ENCODE measurements around the gene NR1H3.

The NR1H3 gene

GRCh38 chr11:47285969-47286770, 28.4 kb downstream of the NR1H3 start:
- no peak overlapping the region for H3K27ac ChIP-seq (ENCODE audit: low read length)
- no peaks in the 10 kb centered on the region for H3K9me3 ChIP-seq (ENCODE audit: control insufficient read depth, low read depth, low read length)
- peaks cover 80% of the 10 kb centered on the region for H3K36me3 ChIP-seq (ENCODE audit: control insufficient read depth, low read depth, low read length)
- no peaks in the 10 kb centered on the region for H3K4me1 ChIP-seq (ENCODE audit: control insufficient read depth, low read depth, low read length)
- H3K4me3 ChIP-seq (ENCODE audit: low read length), result no peak overlapping the region
- H3K9ac ChIP-seq (ENCODE audit: low read length), result no peak overlapping the region
- H3K27me3 ChIP-seq (ENCODE audit: control insufficient read depth, insufficient read depth, low read length), result no peaks in the 10 kb centered on the region

- no peak overlapping the region for H3K27ac ChIP-seq (ENCODE audit: low read length)
- peaks cover 80% of the 10 kb centered on the region for H3K36me3 ChIP-seq (ENCODE audit: control insufficient read depth, low read depth, low read length)
- no peak overlapping the region for H3K9ac ChIP-seq (ENCODE audit: low read length)
- H3K27me3 ChIP-seq (ENCODE audit: control insufficient read depth, insufficient read depth, low read length), result no peaks in the 10 kb centered on the region
- H3K9me3 ChIP-seq (ENCODE audit: control insufficient read depth, low read depth, low read length), result no peaks in the 10 kb centered on the region
- no peaks in the 10 kb centered on the region for H3K4me1 ChIP-seq (ENCODE audit: control insufficient read depth, low read depth, low read length)
- no peak overlapping the region for H3K4me3 ChIP-seq (ENCODE audit: low read length)
Measured at GRCh38 chr11:47288066-47288465, 30.3 kb downstream of the NR1H3 start.

- no peak overlapping the region for H3K4me3 ChIP-seq (ENCODE audit: low read length)
- H3K36me3 ChIP-seq (ENCODE audit: control insufficient read depth, low read depth, low read length), result peaks cover 68% of the 10 kb centered on the region
- no peaks in the 10 kb centered on the region for H3K4me1 ChIP-seq (ENCODE audit: control insufficient read depth, low read depth, low read length)
- H3K27ac ChIP-seq (ENCODE audit: low read length), result no peak overlapping the region
- H3K9ac ChIP-seq (ENCODE audit: low read length), result no peak overlapping the region
- no peaks in the 10 kb centered on the region for H3K9me3 ChIP-seq (ENCODE audit: control insufficient read depth, low read depth, low read length)
- H3K27me3 ChIP-seq (ENCODE audit: control insufficient read depth, insufficient read depth, low read length), result no peaks in the 10 kb centered on the region
Measured at GRCh38 chr11:47289856-47290255, 32.1 kb downstream of the NR1H3 start.

GRCh38 chr11:47295385-47295784, 37.6 kb downstream of the NR1H3 start:
- Histone ChIP-seq H3K9ac (ENCODE audit: low read length) (no peak overlapping the region), H3K9me3 (ENCODE audit: control insufficient read depth, low read depth, low read length) (no peaks in the 10 kb centered on the region), H3K4me3 (ENCODE audit: low read length) (no peak overlapping the region), H3K36me3 (ENCODE audit: control insufficient read depth, low read depth, low read length) (peaks cover 61% of the 10 kb centered on the region), H3K27ac (ENCODE audit: low read length) (no peak overlapping the region), H3K4me1 (ENCODE audit: control insufficient read depth, low read depth, low read length) (no peaks in the 10 kb centered on the region), H3K27me3 (ENCODE audit: control insufficient read depth, insufficient read depth, low read length) (no peaks in the 10 kb centered on the region)

- no peaks in the 10 kb centered on the region for H3K9me3 ChIP-seq (ENCODE audit: control insufficient read depth, low read depth, low read length)
- H3K9ac ChIP-seq (ENCODE audit: low read length), result no peak overlapping the region
- no peak overlapping the region for H3K27ac ChIP-seq (ENCODE audit: low read length)
- H3K27me3 ChIP-seq (ENCODE audit: control insufficient read depth, insufficient read depth, low read length), result no peaks in the 10 kb centered on the region
- peaks cover 57% of the 10 kb centered on the region for H3K36me3 ChIP-seq (ENCODE audit: control insufficient read depth, low read depth, low read length)
- no peak overlapping the region for H3K4me3 ChIP-seq (ENCODE audit: low read length)
- no peaks in the 10 kb centered on the region for H3K4me1 ChIP-seq (ENCODE audit: control insufficient read depth, low read depth, low read length)
Measured at GRCh38 chr11:47296045-47296444, 38.2 kb downstream of the NR1H3 start.

- Histone ChIP-seq H3K36me3 (ENCODE audit: control insufficient read depth, low read depth, low read length) (peaks cover 48% of the 10 kb centered on the region), H3K9me3 (ENCODE audit: control insufficient read depth, low read depth, low read length) (no peaks in the 10 kb centered on the region), H3K27me3 (ENCODE audit: control insufficient read depth, insufficient read depth, low read length) (no peaks in the 10 kb centered on the region), H3K27ac (ENCODE audit: low read length) (no peak overlapping the region), H3K4me1 (ENCODE audit: control insufficient read depth, low read depth, low read length) (no peaks in the 10 kb centered on the region), H3K4me3 (ENCODE audit: low read length) (no peak overlapping the region), H3K9ac (ENCODE audit: low read length) (no peak overlapping the region)
Measured at GRCh38 chr11:47299078-47299477, 41.3 kb downstream of the NR1H3 start.

GRCh38 chr11:47302853-47303252, 45.1 kb downstream of the NR1H3 start:
- no peak overlapping the region for H3K9ac ChIP-seq (ENCODE audit: low read length)
- H3K27me3 ChIP-seq (ENCODE audit: control insufficient read depth, insufficient read depth, low read length), result no peaks in the 10 kb centered on the region
- H3K4me3 ChIP-seq (ENCODE audit: low read length), result no peak overlapping the region
- no peak overlapping the region for H3K27ac ChIP-seq (ENCODE audit: low read length)
- H3K36me3 ChIP-seq (ENCODE audit: control insufficient read depth, low read depth, low read length), result peaks cover 30% of the 10 kb centered on the region
- no peaks in the 10 kb centered on the region for H3K9me3 ChIP-seq (ENCODE audit: control insufficient read depth, low read depth, low read length)
- H3K4me1 ChIP-seq (ENCODE audit: control insufficient read depth, low read depth, low read length), result no peaks in the 10 kb centered on the region

- Histone ChIP-seq H3K9me3 (ENCODE audit: control insufficient read depth, low read depth, low read length) (no peaks in the 10 kb centered on the region), H3K36me3 (ENCODE audit: control insufficient read depth, low read depth, low read length) (peaks cover 30% of the 10 kb centered on the region), H3K9ac (ENCODE audit: low read length) (no peak overlapping the region), H3K4me3 (ENCODE audit: low read length) (no peak overlapping the region), H3K4me1 (ENCODE audit: control insufficient read depth, low read depth, low read length) (no peaks in the 10 kb centered on the region), H3K27ac (ENCODE audit: low read length) (no peak overlapping the region), H3K27me3 (ENCODE audit: control insufficient read depth, insufficient read depth, low read length) (no peaks in the 10 kb centered on the region)
Measured at GRCh38 chr11:47305734-47306483, 48.1 kb downstream of the NR1H3 start.

- H3K9me3 ChIP-seq (ENCODE audit: control insufficient read depth, low read depth, low read length), result no peaks in the 10 kb centered on the region
- no peak overlapping the region for H3K9ac ChIP-seq (ENCODE audit: low read length)
- no peak overlapping the region for H3K4me3 ChIP-seq (ENCODE audit: low read length)
- no peak overlapping the region for H3K27ac ChIP-seq (ENCODE audit: low read length)
- no peaks in the 10 kb centered on the region for H3K27me3 ChIP-seq (ENCODE audit: control insufficient read depth, insufficient read depth, low read length)
- no peaks in the 10 kb centered on the region for H3K4me1 ChIP-seq (ENCODE audit: control insufficient read depth, low read depth, low read length)
- peaks cover 36% of the 10 kb centered on the region for H3K36me3 ChIP-seq (ENCODE audit: control insufficient read depth, low read depth, low read length)
Measured at GRCh38 chr11:47306484-47306844, 48.7 kb downstream of the NR1H3 start.

- Histone ChIP-seq H3K4me1 (ENCODE audit: control insufficient read depth, low read depth, low read length) (no peaks in the 10 kb centered on the region), H3K27ac (ENCODE audit: low read length) (no peak overlapping the region), H3K36me3 (ENCODE audit: control insufficient read depth, low read depth, low read length) (peaks cover 37% of the 10 kb centered on the region), H3K27me3 (ENCODE audit: control insufficient read depth, insufficient read depth, low read length) (no peaks in the 10 kb centered on the region), H3K9ac (ENCODE audit: low read length) (no peak overlapping the region), H3K4me3 (ENCODE audit: low read length) (no peak overlapping the region), H3K9me3 (ENCODE audit: control insufficient read depth, low read depth, low read length) (no peaks in the 10 kb centered on the region)
Measured at GRCh38 chr11:47308050-47308823, 50.4 kb downstream of the NR1H3 start.

GRCh38 chr11:47314992-47315391, 57.2 kb downstream of the NR1H3 start:
- no peaks in the 10 kb centered on the region for H3K27me3 ChIP-seq (ENCODE audit: control insufficient read depth, insufficient read depth, low read length)
- no peak overlapping the region for H3K9ac ChIP-seq (ENCODE audit: low read length)
- H3K9me3 ChIP-seq (ENCODE audit: control insufficient read depth, low read depth, low read length), result no peaks in the 10 kb centered on the region
- no peak overlapping the region for H3K4me3 ChIP-seq (ENCODE audit: low read length)
- H3K36me3 ChIP-seq (ENCODE audit: control insufficient read depth, low read depth, low read length), result peaks cover 35% of the 10 kb centered on the region
- H3K4me1 ChIP-seq (ENCODE audit: control insufficient read depth, low read depth, low read length), result no peaks in the 10 kb centered on the region
- no peak overlapping the region for H3K27ac ChIP-seq (ENCODE audit: low read length)
